ENCODE results near the gene CFAP206.

GRCh38 chr6:87396595-87397392 lies 11.0 kb upstream of the CFAP206 start:
- TF ChIP-seq CTCF (IDR thresholded peaks at IDR 0.05; ENCODE audit: low read depth, low read length) (no peak), EZH2phosphoT487 (IDR thresholded peaks at IDR 0.05; ENCODE audit: low read depth) (no peak)
